A549 (cell line): Measurements from ENCODE around the gene LMNTD1. TPM values are rescaled to one million over a fixed set of nuclear protein-coding genes. Genes with fewer than 3 reads are reported as not detected.
A peak's percentile ranks its signal among the peaks of the same experiment; 100 is the strongest.

Source experiments
- ATAC-seq, 2 experiments: fragments of 200-7000 bp in 1 of 2; fragments of >200 bp in 1 of 2; cut with Nextera tagmentation in 1 of 2; cut with Tn5 transposase in 1 of 2; 3 replicates each; pipeline versions ENCODE4 v1.8.0 to v1.9.1; 2018 to 2020; ENCODE audit warnings: mild to moderate bottlenecking in 1 of 2, moderate library complexity in 1 of 2
- CTCF ChIA-PET: fragments of 300-600 bp; sonication (Branson Sonifier 250); formaldehyde crosslinking; extraction: SDS; loops from one replicate; lab custom pipeline; 2021; ENCODE audit warnings: antibody characterized with exemption, inconsistent platforms; lab: Yijun Ruan, JAX
- POLR2A ChIA-PET: fragments of 350-600 bp; formaldehyde crosslinking; extraction: SDS; loops from one replicate; lab custom pipeline; 2021; ENCODE audit warnings: antibody characterized with exemption, inconsistent platforms; lab: Yijun Ruan, JAX
- DNase-seq, 2 experiments: peaks; one replicate each; pipeline versions ENCODE4 v3.0.0 to v3.0.0-alpha.2; 2011 to 2016; ENCODE audit warnings: low read depth in 1 of 2, low spot score in 1 of 2
- FAIRE-seq: peaks from 2 replicates; lab custom pipeline; 2011; peaks lifted over from hg19 to GRCh38; lab: Jason Lieb, UNC
- H3K27ac ChIP-seq, 2 experiments: fragments of >200 bp; sonication (Bioruptor Twin); formaldehyde crosslinking; 3 replicates each; pipeline ENCODE4 v1.5.1; 2016 to 2017
- H3K4me1 ChIP-seq: fragments of >200 bp; sonication (Bioruptor Twin); formaldehyde crosslinking; 3 replicates; pipeline ENCODE4 v1.6.1; 2016
- H3K4me2 ChIP-seq: fragments of >200 bp; sonication (Bioruptor Twin); formaldehyde crosslinking; 3 replicates; pipeline ENCODE4 v1.6.1; 2016
- H3K4me3 ChIP-seq: fragments of >200 bp; sonication (Bioruptor Twin); formaldehyde crosslinking; 3 replicates; pipeline ENCODE4 v1.5.1; 2016
- H3K9me3 ChIP-seq: fragments of >200 bp; sonication (Bioruptor Twin); formaldehyde crosslinking; 3 replicates; pipeline ENCODE4 v1.6.1; 2016
- ATOH8 ChIP-seq: fragments of 250-450 bp; sonication (Bioruptor Pico); IDR thresholded peaks from 2 replicates; pipeline ENCODE4 v1.5.0; 2020; ENCODE audit warnings: low read depth, mild to moderate bottlenecking, moderate library complexity
- BHLHE40 ChIP-seq: IDR thresholded peaks from 2 replicates; pipeline ENCODE4 v1.6.1; 2012; ENCODE audit warnings: low read depth, low read length, inconsistent platforms
- EP300 ChIP-seq, 2 experiments: fragments of >200 bp; sonication (Bioruptor Twin); formaldehyde crosslinking; IDR thresholded peaks; 2 replicates in 1 of 2; 3 replicates in 1 of 2; pipeline ENCODE4 v1.6.1; 2016 to 2017
- ESRRA ChIP-seq: fragments of 150-350 bp; IDR thresholded peaks from 2 replicates; pipeline ENCODE4 v1.6.1; 2014; ENCODE audit warnings: mild to moderate bottlenecking, low read length, borderline replicate concordance
- HES2 ChIP-seq: fragments of >200 bp; sonication (Bioruptor Twin); formaldehyde crosslinking; IDR thresholded peaks from 2 replicates; pipeline ENCODE4 v1.6.1; 2016
- HOXA7 ChIP-seq: fragments of 250-450 bp; sonication (Bioruptor Pico); IDR thresholded peaks from 2 replicates; pipeline ENCODE4 v1.5.0; 2020; ENCODE audit warnings: mild to moderate bottlenecking, moderate library complexity
- HOXB5 ChIP-seq: fragments of 250-450 bp; sonication (Bioruptor Pico); IDR thresholded peaks from 2 replicates; pipeline ENCODE4 v1.5.0; 2020; ENCODE audit warnings: mild to moderate bottlenecking, moderate library complexity
- KDM5A ChIP-seq: fragments of 200-600 bp; sonication (generic); IDR thresholded peaks from 2 replicates; pipeline ENCODE4 v1.6.1; 2016; ENCODE audit warnings: antibody characterized with exemption, mild to moderate bottlenecking
- MAFK ChIP-seq: fragments of 450-650 bp; IDR thresholded peaks from 2 replicates; pipeline ENCODE4 v1.6.1; 2014; ENCODE audit not compliant: partially characterized antibody
- MAX ChIP-seq: IDR thresholded peaks from 2 replicates; pipeline ENCODE4 v1.6.1; 2012
- PBX3 ChIP-seq: IDR thresholded peaks from 2 replicates; pipeline ENCODE4 v1.6.1; 2012
- RFX5 ChIP-seq: fragments of 450-650 bp; IDR thresholded peaks from 2 replicates; pipeline ENCODE4 v1.7.1; 2014; ENCODE audit warnings: antibody characterized with exemption, mild to moderate bottlenecking, moderate library complexity
- ZFP36 ChIP-seq: fragments of 450-650 bp; IDR thresholded peaks from 2 replicates; pipeline ENCODE4 v1.6.1; 2014; ENCODE audit warnings: borderline replicate concordance; ENCODE audit not compliant: partially characterized antibody
- WGBS: methylation state at CpG from one replicate; pipeline ENCODE4 v1.1.6; 2017; ENCODE audit errors: missing lambda C conversion rate; 5-methylcytosine and 5-hydroxymethylcytosine counted together
- polyA plus RNA-seq, 4 experiments: library from polyadenylated mRNA; depleted of rRNA in 3 of 4; stranded (reverse); fragments of >200 nt; fragmentation: RNase III in 1 of 4; extraction: RNeasy Plus Mini Kit Qiagen cat#74134 plus additional on column Dnase treatment in 1 of 4; gene quantifications; 2 replicates in 3 of 4; 3 replicates in 1 of 4; pipeline ENCODE4 v1.2.3, GENCODE V29; 2011 to 2017
- TF ChIP-seq, protein P1 (sequence below): IDR thresholded peaks from 2 replicates; pipeline ENCODE4 v1.6.1; 2012; ENCODE audit warnings: low read depth, borderline replicate concordance

The LMNTD1 gene
- polyA plus RNA-seq, 2 of the 4 experiments (the other 2 are of a cell fraction), result not detected

DNA sequence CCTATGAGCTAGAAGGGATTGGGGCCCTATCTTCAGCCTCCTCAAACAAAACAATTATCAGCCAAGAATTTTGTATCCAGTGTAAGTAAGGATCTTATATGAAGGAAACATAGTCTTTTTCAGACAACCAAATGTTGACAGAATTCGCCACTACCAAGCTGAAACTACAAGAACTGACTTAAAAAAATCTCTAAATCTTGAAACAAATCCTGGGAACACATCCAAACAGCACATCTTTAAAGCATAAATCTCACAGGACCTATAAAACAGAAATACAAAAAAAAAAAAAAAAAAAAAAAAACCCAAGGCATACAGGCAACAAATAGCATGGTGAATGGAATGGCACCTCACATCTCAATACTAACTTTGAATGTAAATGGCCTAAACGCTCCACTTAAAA, 41.3 kb upstream of the LMNTD1 start:
- no peaks in the 10 kb centered on the region for H3K4me1 ChIP-seq
- no peak overlapping the region for H3K27ac ChIP-seq
- DNase-seq (no peak), FAIRE-seq (no peak), ATAC-seq (no peak)
- H3K4me3 ChIP-seq, result no peak overlapping the region
- POLR2A ChIA-PET, result no interaction called here
- CTCF ChIA-PET, result no interaction called here
- 32% methylated on average over 2 of the region's 2 CpGs for WGBS
- TF ChIP-seq HOXB5 (CRISPR knock-in tag), result no peak
- TF ChIP-seq, protein P1, sequence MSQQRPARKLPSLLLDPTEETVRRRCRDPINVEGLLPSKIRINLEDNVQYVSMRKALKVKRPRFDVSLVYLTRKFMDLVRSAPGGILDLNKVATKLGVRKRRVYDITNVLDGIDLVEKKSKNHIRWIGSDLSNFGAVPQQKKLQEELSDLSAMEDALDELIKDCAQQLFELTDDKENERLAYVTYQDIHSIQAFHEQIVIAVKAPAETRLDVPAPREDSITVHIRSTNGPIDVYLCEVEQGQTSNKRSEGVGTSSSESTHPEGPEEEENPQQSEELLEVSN, result no peak
- TF ChIP-seq MAFK, result no peak
- TF ChIP-seq PBX3, result no peak
- TF ChIP-seq EP300 (IDR thresholded peaks at IDR 0.05), result no peak
- no peak for TF ChIP-seq ESRRA
- TF ChIP-seq, all 56 proteins: peak for 0
- Histone ChIP-seq H3K4me2 (no peak overlapping the region), H3K9me3 (no peaks in the 10 kb centered on the region; the same call in 2 of the 3 replicates)

DNA sequence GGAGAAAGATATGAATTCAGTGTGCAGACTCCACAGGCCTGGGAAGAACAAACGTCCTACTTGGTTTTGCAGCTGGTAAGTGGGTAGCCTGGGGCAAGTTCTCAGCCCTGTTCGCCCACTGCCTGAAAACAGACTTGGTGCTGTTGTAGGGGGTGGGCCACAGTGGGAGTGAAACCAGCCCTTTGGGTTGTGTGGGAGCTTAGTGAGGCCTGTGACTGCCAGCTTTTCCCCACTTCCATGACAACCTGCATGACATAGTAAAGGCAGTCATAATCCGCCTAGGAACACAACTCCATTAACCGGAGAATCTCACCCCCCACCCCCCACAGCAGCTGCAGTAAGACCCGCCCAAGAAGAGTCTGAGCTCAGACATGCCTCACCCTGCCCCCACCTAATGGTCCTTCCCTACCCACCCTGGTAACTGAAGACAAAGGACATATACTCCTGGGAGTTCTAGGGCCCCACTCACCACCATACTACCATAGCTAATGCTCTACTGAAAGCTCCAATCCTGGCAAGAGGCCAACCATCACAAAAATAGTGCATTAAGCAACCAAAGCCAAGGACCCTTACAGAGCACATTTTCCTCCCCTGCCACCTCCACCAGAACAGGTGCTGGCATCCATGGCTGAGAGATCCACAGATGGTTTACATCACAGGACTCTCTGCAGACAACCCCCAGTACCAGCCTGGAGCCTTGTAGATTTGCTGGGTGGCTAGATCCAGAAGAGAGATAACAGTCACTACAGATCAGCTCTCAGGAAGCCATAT, 39.8 kb upstream of the LMNTD1 start:
- Histone ChIP-seq H3K9me3 (no peaks in the 10 kb centered on the region; the same call in 2 of the 3 replicates), H3K4me3 (no peak overlapping the region), H3K4me1 (no peaks in the 10 kb centered on the region), H3K4me2 (no peak overlapping the region), H3K27ac (no peak overlapping the region)
- no peak for TF ChIP-seq HES2
- TF ChIP-seq KDM5A, result no peak
- DNase-seq, result no peak
- no peak for ATAC-seq
- CTCF ChIA-PET, result interaction anchor here (1.0 kb wide), 2 partner anchors 9 to 11 kb away, joined by 3 to 4 read pairs; no protein-coding TSS in a partner anchor
- WGBS, result 35% methylated on average over 3 of the region's 5 CpGs
- FAIRE-seq, result no peak
- POLR2A ChIA-PET, result no interaction called here

- peak in 1 of 2 experiments; percentile 54; a peak in 2 of 6 replicates for ATAC-seq
- Histone ChIP-seq H3K4me3 (no peak overlapping the region), H3K4me1 (no peaks in the 10 kb centered on the region), H3K4me2 (no peak overlapping the region), H3K9me3 (peaks cover 7% of the 10 kb centered on the region; the same call in 2 of the 3 replicates), H3K27ac (no peak overlapping the region)
- DNase-seq, result peak in 1 of 2 experiments; percentile 3
- TF ChIP-seq BHLHE40 (no peak), ATOH8 (CRISPR knock-in tag) (no peak), HOXA7 (no peak), RFX5 (no peak), HES2 (no peak), MAX (no peak), ZFP36 (no peak)
- no peak for FAIRE-seq
- CTCF ChIA-PET, result interaction anchor here (0.6 kb wide), 1 partner anchor 864 kb away, joined by 3 read pairs; no protein-coding TSS in a partner anchor
- POLR2A ChIA-PET, result no interaction called here
Measured at GRCh38 chr12:25591144-25591543, 38.1 kb upstream of the LMNTD1 start.
